OCI-LY3 (cell line): ENCODE data around the gene CACNA2D3.

Experiments
- H2AFZ ChIP-seq: fragments of 200-600, 300-600 bp; shearing (Covaris generic); 2 replicates; pipeline ENCODE4 v1.6.0; 2014; ENCODE audit warnings: antibody characterized with exemption, low read depth, low read length
- H3K27ac ChIP-seq: fragments of 200-600, 300-600 bp; sonication (generic); 2 replicates; pipeline ENCODE4 v1.5.1; 2014; ENCODE audit warnings: mild to moderate bottlenecking, low read length, moderate library complexity, mixed read lengths
- H3K27me3 ChIP-seq: fragments of 200-600, 300-600 bp; sonication (generic); 2 replicates; pipeline ENCODE4 v1.6.1; 2014; ENCODE audit warnings: low read depth, low read length, mixed read lengths
- H3K36me3 ChIP-seq: fragments of 200-600, 300-600 bp; sonication (generic); replicated peaks from 2 replicates; pipeline ENCODE3; 2014; ENCODE audit warnings: low read depth, low read length, mixed read lengths
- H3K4me1 ChIP-seq: fragments of 300-600, 200-600 bp; sonication (generic); 2 replicates; pipeline ENCODE4 v1.6.1; 2014; ENCODE audit warnings: low read length, mixed read lengths
- H3K4me2 ChIP-seq: fragments of 200-600, 300-600 bp; sonication (generic); 2 replicates; pipeline ENCODE4 v1.6.1; 2014; ENCODE audit warnings: low read length, mixed read lengths
- H3K4me3 ChIP-seq: fragments of 300-600, 200-600 bp; sonication (generic); 2 replicates; pipeline ENCODE4 v1.5.1; 2014; ENCODE audit warnings: antibody characterized with exemption, mild to moderate bottlenecking, low read length, moderate library complexity
- H3K79me2 ChIP-seq: fragments of 300-600, 200-600 bp; shearing (Covaris generic); 2 replicates; pipeline ENCODE4 v1.6.1; 2014; ENCODE audit warnings: mild to moderate bottlenecking, low read length, mixed read lengths
- H3K9ac ChIP-seq: fragments of 300-600, 200-600 bp; shearing (Covaris generic); 2 replicates; pipeline ENCODE4 v1.6.0; 2014; ENCODE audit warnings: mild to moderate bottlenecking, low read length, moderate library complexity
- H3K9me3 ChIP-seq: fragments of 200-600, 300-600 bp; shearing (Covaris generic); 2 replicates; pipeline ENCODE4 v1.6.1; 2014; ENCODE audit warnings: low read length, mixed read lengths; ENCODE audit not compliant: insufficient read depth
- H4K20me1 ChIP-seq: fragments of 200-600, 300-600 bp; sonication (generic); 2 replicates; pipeline ENCODE4 v1.6.1; 2016; ENCODE audit warnings: low read length, mixed read lengths; ENCODE audit not compliant: insufficient read depth
- CTCF ChIP-seq: fragments of 200-600, 300-600 bp; sonication (generic); IDR thresholded peaks from 2 replicates; pipeline ENCODE4 v1.5.1; 2014; ENCODE audit warnings: antibody characterized with exemption, low read length, low read depth
- EZH2phosphoT487 ChIP-seq: fragments of 200-600 bp; shearing (Covaris generic); IDR thresholded peaks from 2 replicates; pipeline ENCODE4 v1.6.1; 2018; ENCODE audit warnings: antibody characterized with exemption, mixed run types, low read depth

CACNA2D3 gene

DNA sequence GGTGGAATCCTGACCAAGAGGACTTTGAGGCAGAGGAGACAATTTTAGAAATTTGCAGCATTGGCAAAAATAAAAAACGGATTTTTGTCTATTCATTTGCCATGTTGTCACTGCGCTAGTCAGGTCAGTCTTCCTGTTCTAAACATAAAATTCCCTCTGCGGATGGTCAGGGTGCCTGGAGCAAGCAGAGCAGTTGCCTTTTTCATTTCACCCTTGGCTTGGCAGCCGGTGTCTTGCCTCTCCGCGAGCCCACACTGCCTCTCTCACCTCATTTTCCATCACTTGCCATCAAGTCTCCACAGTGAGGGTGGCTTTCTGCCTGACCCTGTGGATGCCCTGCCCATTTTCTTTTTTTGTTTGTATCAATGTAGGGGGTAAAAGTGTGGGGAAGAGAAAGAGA lies 409.4 kb downstream of the CACNA2D3 start:
- no peak overlapping the region for H3K27ac ChIP-seq
- no peaks in the 10 kb centered on the region for H3K36me3 ChIP-seq
- H3K27me3 ChIP-seq: no peaks in the 10 kb centered on the region
- no peak overlapping the region for H3K9ac ChIP-seq
- H3K4me1 ChIP-seq: peaks cover 7% of the 10 kb centered on the region
- H3K9me3 ChIP-seq: no peaks in the 10 kb centered on the region
- no peak overlapping the region for H3K4me2 ChIP-seq
- TF ChIP-seq CTCF: no peak
- TF ChIP-seq EZH2phosphoT487: no peak
- H4K20me1 ChIP-seq: no peaks in the 10 kb centered on the region
- no peaks in the 10 kb centered on the region for H3K79me2 ChIP-seq
- H3K4me3 ChIP-seq: no peak overlapping the region
- no peak overlapping the region for H2AFZ ChIP-seq

DNA sequence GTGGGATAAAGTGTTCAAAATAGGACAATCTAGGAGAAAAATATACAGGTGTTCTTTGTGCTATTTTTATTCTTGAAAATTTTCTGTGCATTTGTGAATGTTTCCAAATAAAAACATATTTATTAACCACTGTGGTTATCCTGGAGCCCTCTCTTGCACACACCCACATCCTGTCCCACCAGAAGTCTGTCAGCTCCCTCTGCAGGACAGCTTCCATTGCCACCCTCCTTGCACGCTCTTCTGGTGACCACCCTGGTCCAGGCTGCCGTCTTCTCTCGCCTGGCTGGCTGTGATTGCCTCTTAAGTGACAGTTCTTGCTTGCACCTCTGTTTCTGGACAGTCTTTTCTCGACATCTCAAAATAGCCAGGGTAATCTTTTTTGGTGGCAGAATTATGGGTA lies 411.5 kb downstream of the CACNA2D3 start:
- no peaks in the 10 kb centered on the region for H3K79me2 ChIP-seq
- H3K36me3 ChIP-seq: no peaks in the 10 kb centered on the region
- no peak overlapping the region for H2AFZ ChIP-seq
- no peak overlapping the region for H3K27ac ChIP-seq
- TF ChIP-seq EZH2phosphoT487 (no peak), CTCF (no peak)
- no peaks in the 10 kb centered on the region for H3K27me3 ChIP-seq
- H3K4me3 ChIP-seq: no peak overlapping the region
- H4K20me1 ChIP-seq: no peaks in the 10 kb centered on the region
- peaks cover 7% of the 10 kb centered on the region for H3K4me1 ChIP-seq
- no peaks in the 10 kb centered on the region for H3K9me3 ChIP-seq
- no peak overlapping the region for H3K9ac ChIP-seq
- no peak overlapping the region for H3K4me2 ChIP-seq

DNA sequence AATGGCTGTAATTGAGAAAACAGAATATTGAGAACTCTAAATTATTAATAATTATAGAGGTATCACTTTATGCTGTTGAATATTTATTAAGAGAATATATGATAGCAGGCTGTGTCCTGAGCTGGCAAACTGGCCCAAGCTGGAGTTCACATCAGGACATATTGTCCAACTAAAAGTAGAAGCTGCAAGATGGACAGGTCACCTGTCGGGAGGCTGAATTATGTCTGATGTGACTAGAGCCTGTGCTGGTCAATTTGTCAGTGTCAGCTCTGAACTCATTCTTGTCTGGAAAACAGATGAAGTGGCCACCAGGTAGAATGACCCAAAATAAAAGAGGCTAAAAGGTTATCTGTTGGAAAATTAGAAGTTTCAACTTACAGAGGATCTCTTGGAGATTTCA lies 413.3 kb downstream of the CACNA2D3 start:
- Histone ChIP-seq H3K36me3 (no peaks in the 10 kb centered on the region), H3K4me1 (peaks cover 7% of the 10 kb centered on the region), H3K9me3 (no peaks in the 10 kb centered on the region), H2AFZ (no peak overlapping the region), H3K79me2 (no peaks in the 10 kb centered on the region), H3K9ac (no peak overlapping the region), H3K27ac (no peak overlapping the region), H4K20me1 (no peaks in the 10 kb centered on the region), H3K27me3 (no peaks in the 10 kb centered on the region), H3K4me3 (no peak overlapping the region), H3K4me2 (no peak overlapping the region)
- TF ChIP-seq EZH2phosphoT487 (no peak), CTCF (no peak)

- peaks cover 2% of the 10 kb centered on the region for H3K4me1 ChIP-seq
- no peak overlapping the region for H3K4me2 ChIP-seq
- no peak overlapping the region for H3K9ac ChIP-seq
- no peaks in the 10 kb centered on the region for H3K9me3 ChIP-seq
- H4K20me1 ChIP-seq: no peaks in the 10 kb centered on the region
- no peak for TF ChIP-seq EZH2phosphoT487
- TF ChIP-seq CTCF: no peak
- H3K36me3 ChIP-seq: no peaks in the 10 kb centered on the region
- no peaks in the 10 kb centered on the region for H3K79me2 ChIP-seq
- H3K4me3 ChIP-seq: no peak overlapping the region
- no peak overlapping the region for H2AFZ ChIP-seq
- no peaks in the 10 kb centered on the region for H3K27me3 ChIP-seq
- H3K27ac ChIP-seq: no peak overlapping the region
Observed at GRCh38 chr3:54536450-54536849, 414.1 kb downstream of the CACNA2D3 start.
